ENCODE results near the gene IFFO2. TPM values are rescaled to one million over a fixed set of nuclear protein-coding genes. Genes with fewer than 3 reads are reported as not detected.
A peak's percentile ranks its signal among the peaks of the same experiment; 100 is the strongest.

IFFO2 gene
- total and polyA plus RNA-seq, 2 of the 8 experiments (the other 6 are each of a cell fraction or from before 2014, with no cell fraction given), result 6.6 to 10.4 TPM

GRCh38 chr1:18926315-18927081 is 30.0 kb downstream of the IFFO2 start:
- H3K79me2 ChIP-seq (ENCODE audit: control insufficient read depth in 1 of 2, insufficient read depth in 2 of 2, low read length in 2 of 2), result no peaks in the 10 kb centered on the region
- 85% methylated on average over 13 of the region's 13 CpGs; no CpG with 5 or more reads in 1 of the 2 experiments for WGBS, 2 experiments (ENCODE audit: extremely low coverage in 1 of 2, insufficient coverage in 1 of 2, insufficient read length in 1 of 2, insufficient replicate concordance in 2 of 2, low coverage in 1 of 2, low lambda C conversion rate in 2 of 2, missing lambda C conversion rate in 1 of 2)
- H3K9me3 ChIP-seq (ENCODE audit: insufficient read depth in 2 of 2, low read depth in 1 of 2, low read length in 1 of 2), result no peaks in the 10 kb centered on the region
- no peaks in the 10 kb centered on the region for H4K20me1 ChIP-seq (replicated peaks in 1 of 2; ENCODE audit: control insufficient read depth in 1 of 2, insufficient read depth in 2 of 2, low read length in 2 of 2)
- no peak overlapping the region for H4K8ac ChIP-seq (ENCODE audit: extremely low read depth, insufficient read depth, low read length)
- no peak overlapping the region for H2BK12ac ChIP-seq (ENCODE audit: low read depth, low read length)
- H3K18ac ChIP-seq (ENCODE audit: extremely low read depth, low read length), result no peak overlapping the region
- no peak overlapping the region for H2BK120ac ChIP-seq (replicated peaks; ENCODE audit: low read depth, low read length)
- no peak for FAIRE-seq
- H3K36me3 ChIP-seq (ENCODE audit: control insufficient read depth in 2 of 4, insufficient read depth in 4 of 4, low read length in 3 of 4), result no peaks in the 10 kb centered on the region
- no peaks in the 10 kb centered on the region for H3K79me1 ChIP-seq (ENCODE audit: low read depth, low read length)
- H2AFZ ChIP-seq (ENCODE audit: low read length), result no peak overlapping the region
- ChIA-PET CTCF (ENCODE audit: partially characterized antibody) (interaction anchor here (0.9 to 10.0 kb wide), 8 partner anchors 10 to 128 kb away, joined by 3 to 109 read pairs (median 9); no protein-coding TSS in a partner anchor), POLR2A (ENCODE audit: partially characterized antibody) (interaction anchor here (1.4 kb wide), 1 partner anchor 29 kb away, joined by 4 read pairs; no protein-coding TSS in a partner anchor)
- no peak overlapping the region for H4K5ac ChIP-seq (ENCODE audit: insufficient read length, low read depth, low read length)
- H3K23me2 ChIP-seq (ENCODE audit: low read depth, low read length), result peaks cover 7% of the 10 kb centered on the region; the same call in 1 of the 2 replicates
- no peak overlapping the region for H3K4me3 ChIP-seq (ENCODE audit: extremely low read depth in 1 of 4, insufficient read depth in 2 of 4, low read depth in 3 of 4, low read length in 4 of 4)
- no peak overlapping the region for H3K14ac ChIP-seq (ENCODE audit: insufficient read length)
- H3K23ac ChIP-seq (ENCODE audit: insufficient read length), result no peak overlapping the region
- H2BK15ac ChIP-seq (ENCODE audit: low read length), result no peak overlapping the region
- no peak for DNase-seq (ENCODE audit: low read depth in 1 of 2, low spot score in 2 of 2)
- no peak overlapping the region for H3K27ac ChIP-seq (ENCODE audit: low read depth, low read length)
- peak overlapping the region; percentile 20; the same call in 1 of the 2 replicates for H2AK5ac ChIP-seq (ENCODE audit: low read depth, low read length)
- H3K4me2 ChIP-seq (ENCODE audit: insufficient read depth in 1 of 2, low read depth in 2 of 2, low read length in 2 of 2), result no peak overlapping the region
- no peak overlapping the region for H2BK20ac ChIP-seq (ENCODE audit: low read length)
- H3K27me3 ChIP-seq (replicated peaks in 1 of 4; ENCODE audit: control insufficient read depth in 3 of 4, extremely low read depth in 1 of 4, insufficient read depth in 3 of 4, low read length in 3 of 4), result no peaks in the 10 kb centered on the region
- H2BK5ac ChIP-seq (ENCODE audit: low read depth, low read length), result no peak overlapping the region; the same call in 1 of the 2 replicates
- H3K4me1 ChIP-seq (replicated peaks in 1 of 4; ENCODE audit: control insufficient read depth in 3 of 4, insufficient read depth in 4 of 4, low read length in 3 of 4), result peaks cover 0 to 20% (median 11%) of the 10 kb centered on the region in 4 experiments; a peak in 6 of 7 replicates
- no peak overlapping the region for H3K56ac ChIP-seq (replicated peaks; ENCODE audit: insufficient read length, low read depth, low read length)
- H3K9ac ChIP-seq (replicated peaks in 1 of 4; ENCODE audit: extremely low read depth in 1 of 4, low read depth in 3 of 4, low read length in 3 of 4), result no peak overlapping the region
- H4K91ac ChIP-seq (replicated peaks; ENCODE audit: insufficient read length, low read length), result peak overlapping the region; percentile 11
- no peak overlapping the region for H3K4ac ChIP-seq (replicated peaks; ENCODE audit: insufficient read length, low read depth, low read length)
- TF ChIP-seq FOSL1 (IDR thresholded peaks at IDR 0.05; ENCODE audit: insufficient read depth, low read depth, low read length) (no peak), SRF (IDR thresholded peaks at IDR 0.05; ENCODE audit: low read depth, low read length) (no peak), GABPA (IDR thresholded peaks at IDR 0.05; ENCODE audit: borderline replicate concordance, insufficient read depth, low read length) (no peak), CBX8 (IDR thresholded peaks at IDR 0.05; ENCODE audit: borderline replicate concordance, low read depth, low read length) (no peak)
